GM19023 (cell line): Measurements from ENCODE around the gene PEX11A.

ENCODE experiments used
- ATAC-seq: cut with Tn5 transposase; IDR thresholded peaks from one replicate; pipeline ENCODE4 v1.9.1; 2021; ENCODE audit warnings: mild to moderate bottlenecking, moderate library complexity; ENCODE audit not compliant: unreplicated experiment

PEX11A gene

DNA sequence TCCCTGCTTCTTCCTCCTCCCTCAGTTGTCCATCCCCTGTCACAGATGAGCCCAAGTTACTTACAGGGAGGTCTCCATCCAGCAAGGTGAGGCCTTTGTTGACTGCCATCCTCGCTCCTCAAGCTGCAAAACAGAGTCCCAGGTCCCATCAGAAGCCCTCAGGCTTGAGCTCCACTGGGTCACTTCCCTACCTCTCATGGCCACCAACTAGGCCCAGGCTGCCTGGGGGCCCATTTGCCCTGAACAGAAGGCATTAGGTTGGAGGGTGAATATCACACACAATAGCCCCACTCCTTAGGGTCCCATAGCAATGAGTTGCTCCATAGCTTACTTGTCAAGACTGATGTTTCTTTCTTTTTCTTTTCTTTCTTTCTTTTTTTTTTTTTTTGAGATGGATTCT is 13.2 kb downstream of the PEX11A start:
- no peak for ATAC-seq

DNA sequence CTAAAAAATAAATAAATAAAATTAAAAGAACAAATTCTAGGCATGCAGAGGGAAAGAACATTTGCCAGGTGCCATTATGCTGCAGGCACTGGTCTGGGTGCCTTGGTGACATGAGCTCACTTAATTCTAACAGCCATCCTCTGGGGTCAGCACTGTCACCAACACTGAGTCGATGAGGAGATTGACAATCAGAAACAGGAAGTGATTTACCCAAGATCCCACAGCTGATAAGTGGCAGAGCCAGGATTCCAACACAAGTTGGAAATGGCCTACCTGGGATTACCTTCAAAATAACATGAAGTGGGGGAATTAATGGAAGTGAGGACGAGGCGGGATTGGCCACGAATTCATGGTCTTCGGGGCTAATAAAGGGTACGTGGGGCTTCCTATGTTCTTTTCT is 14.9 kb downstream of the PEX11A start:
- ATAC-seq, result no peak

DNA sequence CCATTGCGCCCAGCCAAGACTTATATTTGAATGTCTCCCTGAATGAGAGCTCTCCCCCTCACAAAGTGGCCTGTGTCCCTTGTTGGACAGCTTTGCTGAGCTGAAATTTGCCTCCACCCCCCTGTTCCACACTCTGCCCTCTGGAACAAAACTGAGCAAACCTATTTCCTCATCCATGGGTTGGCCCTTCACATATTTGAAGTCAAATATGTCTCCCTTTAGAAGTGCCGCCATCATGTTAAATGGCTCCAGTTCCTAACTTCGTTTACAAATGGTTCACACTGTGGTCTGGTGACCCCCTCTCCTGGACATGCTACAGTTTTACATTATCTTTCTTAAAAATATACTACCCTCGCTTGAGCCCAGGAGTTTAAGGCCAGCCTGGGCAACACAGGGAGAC is 16.0 kb downstream of the PEX11A start:
- ATAC-seq, result no peak

DNA sequence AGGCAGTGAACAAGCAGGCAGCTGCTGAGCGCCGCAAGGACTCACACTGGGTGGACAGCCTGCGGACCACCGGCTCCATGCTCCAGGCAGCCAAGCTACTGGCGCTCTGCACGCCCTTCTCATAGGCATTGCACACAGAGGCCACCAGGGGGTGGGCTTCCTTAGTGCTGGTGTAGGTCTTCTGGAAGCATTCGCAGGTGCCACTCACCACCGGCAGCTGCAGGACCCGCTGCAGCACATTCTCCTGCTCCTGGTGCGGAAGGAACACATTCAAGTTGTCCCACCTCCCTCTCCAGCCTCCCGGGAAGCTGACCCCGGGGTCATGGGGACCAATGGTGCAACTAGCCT is 17.4 kb downstream of the PEX11A start:
- no peak for ATAC-seq

DNA sequence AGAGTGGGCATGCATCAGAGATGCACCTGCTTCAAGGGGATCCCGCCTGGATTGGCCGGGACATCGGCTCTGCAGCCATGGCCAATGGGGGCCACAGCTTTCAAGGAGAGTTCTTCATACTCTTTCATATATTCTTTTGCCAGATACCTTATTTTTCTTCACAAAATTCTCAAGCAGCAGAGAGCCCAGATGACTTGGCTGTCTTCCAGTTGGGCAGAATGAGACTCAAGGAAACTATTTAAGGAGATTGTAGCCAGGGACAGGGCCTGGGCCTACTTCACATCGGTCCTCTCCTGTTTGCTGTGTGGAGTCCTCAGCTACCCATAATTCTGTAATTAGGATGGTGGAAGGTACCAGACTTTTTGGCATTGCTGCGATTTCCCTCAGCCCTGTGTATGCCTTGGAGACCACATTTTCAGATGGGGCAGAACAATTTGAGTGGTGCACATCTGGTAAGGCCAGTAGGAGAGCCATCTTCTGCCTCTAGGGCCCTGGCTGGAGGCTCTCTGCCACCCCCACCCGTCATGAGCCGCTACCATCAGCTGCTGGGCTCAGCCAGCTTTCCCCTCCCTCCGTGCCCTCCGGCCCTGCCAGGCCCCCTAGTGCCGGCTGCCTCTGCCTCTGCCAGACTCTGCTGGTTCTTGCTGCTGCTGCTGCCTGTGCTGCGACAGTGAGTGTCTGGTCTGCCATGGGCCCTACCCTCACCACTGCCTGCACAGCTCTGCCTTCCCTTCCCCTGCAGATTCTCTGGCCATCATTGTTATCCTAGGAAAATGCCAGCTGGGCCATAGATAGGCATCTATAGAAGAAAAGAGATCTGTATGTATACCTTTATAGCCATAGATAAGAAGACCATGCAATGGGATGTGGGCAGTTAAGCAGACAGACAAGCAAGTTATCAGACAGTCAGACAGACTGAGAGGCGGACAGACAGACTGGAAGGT is 18.1 kb downstream of the PEX11A start:
- no peak for ATAC-seq

DNA sequence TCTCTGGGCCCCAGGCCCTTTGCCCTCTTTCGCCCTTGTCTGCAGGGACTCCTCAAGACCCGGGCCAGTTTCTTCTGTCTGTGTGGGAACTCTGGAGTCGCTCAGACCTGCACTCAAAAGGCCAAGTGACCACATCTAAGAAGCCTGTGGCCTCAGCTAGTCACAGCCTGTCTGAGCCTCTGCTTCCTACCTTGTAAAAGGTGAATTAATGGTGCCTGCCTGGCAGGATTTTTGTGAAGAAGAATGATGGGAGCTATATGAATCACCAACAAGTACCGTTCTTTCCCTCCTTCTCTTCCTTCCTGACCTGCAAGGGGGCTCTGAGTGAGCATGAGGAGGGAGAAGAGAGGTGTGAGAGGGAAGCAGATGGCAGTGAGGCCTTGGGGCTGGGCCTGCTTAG is 18.9 kb downstream of the PEX11A start:
- ATAC-seq, result no peak

DNA sequence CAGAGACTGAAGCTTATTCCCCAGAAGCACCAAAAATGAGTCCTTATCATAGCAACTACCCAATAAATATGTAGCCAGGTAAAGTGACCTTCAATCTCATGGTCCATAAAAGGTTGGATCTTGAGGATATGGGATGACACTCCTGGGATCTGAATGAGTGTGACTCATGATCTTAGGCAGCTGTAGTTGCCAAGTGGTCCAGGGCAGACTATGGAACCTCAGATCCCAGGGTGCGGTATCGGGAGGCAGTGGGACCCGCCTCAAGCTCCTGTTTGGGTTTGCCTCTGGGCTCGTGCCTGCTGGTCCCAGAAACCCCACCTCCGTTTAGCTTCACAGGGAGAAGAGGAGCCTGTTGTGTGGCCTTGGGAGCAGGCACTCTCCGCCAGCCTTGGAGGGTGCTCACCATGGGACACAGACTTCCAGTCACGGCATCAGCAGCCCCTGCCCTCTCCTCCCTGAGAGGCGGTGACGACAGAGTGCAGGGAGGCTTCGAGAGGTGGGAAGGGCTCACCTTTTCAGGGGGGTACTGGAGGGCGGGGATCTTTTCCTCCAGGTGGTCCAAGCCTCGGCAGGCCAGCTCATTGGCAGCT is 19.5 kb downstream of the PEX11A start:
- no peak for ATAC-seq

DNA sequence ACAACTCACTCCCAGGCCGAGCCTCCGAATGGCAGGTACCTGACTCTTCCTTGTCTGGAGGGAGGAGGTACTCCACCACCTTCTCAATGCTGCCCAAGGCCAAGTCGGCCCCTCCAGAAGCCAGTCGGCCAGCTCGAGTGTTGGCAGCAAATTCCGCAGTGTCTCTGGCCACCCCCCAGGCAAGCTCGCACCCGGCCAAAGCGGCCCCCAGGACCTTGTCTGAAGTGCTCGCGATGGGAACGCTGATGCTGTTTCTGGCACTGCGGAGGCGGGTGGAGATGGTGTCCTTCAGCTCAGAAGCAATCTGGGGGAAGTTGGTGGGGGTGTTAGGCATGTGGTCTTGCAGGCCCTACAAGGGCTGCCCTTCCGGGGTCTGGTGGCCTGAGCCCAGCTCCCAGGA is 20.6 kb downstream of the PEX11A start:
- no peak for ATAC-seq

DNA sequence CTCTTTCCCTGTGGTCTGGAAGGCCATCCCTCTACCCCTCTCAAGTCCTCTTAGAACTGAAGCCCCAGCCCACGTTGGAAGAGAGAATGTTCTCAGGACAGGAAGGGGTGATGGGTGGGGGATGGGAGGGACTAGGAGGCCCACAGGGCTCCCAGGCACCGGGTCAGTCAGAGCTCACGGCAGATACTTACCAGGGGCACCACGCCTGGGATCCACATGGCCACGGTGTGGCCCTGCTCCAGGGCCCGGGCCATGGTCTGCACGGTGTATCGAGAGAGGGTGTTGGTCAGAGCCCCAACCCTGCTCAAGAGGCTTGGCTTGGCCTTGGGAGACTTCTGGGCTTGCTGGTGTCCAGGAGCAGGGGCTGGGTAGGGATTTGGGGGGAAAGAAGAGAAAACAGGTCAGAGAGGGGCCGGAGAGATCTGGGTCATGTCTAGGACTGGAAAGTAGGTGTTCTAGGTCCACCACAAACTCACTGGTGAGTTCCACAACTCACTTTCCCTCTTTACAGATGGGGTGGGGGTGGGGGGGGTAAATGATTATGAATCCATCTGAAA is 21.2 kb downstream of the PEX11A start:
- ATAC-seq, result no peak

DNA sequence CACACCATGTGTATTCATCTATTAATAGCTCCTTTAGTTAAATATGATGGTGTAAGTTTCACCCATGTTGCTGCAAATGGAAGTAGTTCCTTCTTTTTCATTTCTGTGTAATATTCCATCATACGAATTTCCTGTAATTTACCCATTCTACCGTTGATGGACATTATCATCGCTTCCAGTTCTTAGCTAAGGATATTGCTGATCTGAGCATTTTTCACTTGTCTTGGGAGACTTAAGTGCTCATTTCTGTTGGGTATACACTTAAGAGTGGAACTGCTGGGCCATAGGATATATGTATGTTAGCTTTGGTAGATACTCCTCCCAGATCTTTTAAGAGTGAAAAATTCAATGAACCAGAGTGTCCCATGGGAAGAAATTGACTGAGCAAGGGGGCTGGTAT is 22.4 kb downstream of the PEX11A start:
- ATAC-seq, result no peak

DNA sequence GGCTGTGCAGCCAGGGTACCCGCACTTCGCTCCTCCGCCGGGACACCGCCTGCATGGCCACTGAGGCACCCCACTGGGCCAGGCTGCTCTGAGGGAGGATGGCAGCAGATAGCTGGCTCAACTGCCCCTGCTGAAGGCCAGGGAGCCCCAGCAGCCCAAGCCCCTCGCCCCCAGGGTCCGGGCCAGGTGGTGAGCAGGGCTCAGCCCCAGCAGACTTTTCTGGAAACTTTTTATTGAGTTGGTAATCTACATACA is 22.9 kb downstream of the PEX11A start:
- no peak for ATAC-seq

DNA sequence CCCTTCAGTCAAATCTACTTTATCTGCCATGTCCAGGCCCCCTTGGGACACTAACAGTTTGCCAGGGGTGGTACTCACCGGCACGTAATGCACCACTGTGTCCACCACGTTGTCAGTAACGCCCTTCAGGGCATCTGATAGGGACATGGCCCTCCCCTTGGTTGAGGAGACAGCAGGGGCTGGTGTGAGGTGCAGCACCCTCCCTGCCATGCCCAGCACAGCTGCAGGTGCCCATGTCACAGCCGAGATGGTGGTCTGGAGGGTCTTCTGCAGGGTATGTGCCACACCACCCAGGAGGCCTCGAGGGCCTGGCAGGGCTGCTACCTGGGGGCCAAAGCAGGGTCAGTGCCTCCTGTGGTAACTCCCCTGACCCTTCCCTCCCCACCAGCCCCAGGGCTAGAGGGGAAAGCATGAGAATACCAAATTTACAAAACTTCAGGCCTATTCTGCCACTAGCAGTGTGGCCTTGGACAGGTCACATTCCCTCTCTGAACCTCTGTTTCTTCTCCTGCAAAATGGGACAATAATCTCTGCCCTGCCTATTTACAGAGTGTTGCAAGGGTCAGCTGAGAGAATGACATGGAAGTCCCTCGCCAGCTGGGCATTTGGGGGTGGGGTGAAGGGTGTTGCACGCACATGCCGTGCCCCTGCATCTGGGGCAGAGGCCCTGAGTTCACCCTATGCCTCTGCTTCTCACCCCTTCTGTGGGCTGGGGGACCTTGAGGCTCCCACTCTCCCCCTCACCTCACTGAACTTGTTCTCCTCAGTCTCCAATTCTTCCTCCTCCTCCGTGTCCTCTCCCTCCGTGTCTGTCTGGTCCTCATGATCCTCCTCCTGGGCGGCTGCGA is 23.5 kb downstream of the PEX11A start:
- ATAC-seq, result no peak

DNA sequence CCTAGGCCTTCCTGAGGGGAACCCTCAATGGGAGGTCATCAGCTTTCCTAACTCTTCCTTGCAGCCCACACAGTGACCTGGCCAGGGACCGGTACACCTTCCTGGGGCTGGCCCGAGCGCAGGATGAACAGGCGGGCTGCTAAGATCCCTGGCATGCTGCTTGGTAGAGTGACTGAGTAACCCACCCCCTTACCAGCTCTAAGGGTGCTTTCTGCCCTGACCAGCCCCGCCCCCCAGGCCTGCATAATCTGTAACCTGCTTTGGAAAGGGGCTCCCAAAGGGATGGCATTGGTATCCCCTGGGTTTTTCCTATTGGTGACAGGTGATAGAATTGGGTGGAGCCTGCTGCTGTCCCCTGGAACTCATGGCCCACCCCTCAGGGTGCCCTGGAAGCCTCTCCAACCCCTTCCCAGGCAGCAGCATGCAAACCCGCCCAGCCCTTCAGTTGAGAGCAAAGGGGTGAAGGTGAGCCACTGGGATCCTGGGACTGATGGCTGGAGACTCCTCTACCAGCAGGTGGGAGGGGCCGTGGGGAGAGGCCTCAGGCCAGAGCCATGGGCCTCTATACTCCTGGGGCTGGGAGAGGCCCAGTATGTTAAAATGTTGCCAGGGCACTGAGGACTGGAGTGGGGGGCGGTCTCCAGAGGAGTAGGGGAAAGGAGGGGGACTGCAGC is 24.2 kb downstream of the PEX11A start:
- ATAC-seq, result no peak

DNA sequence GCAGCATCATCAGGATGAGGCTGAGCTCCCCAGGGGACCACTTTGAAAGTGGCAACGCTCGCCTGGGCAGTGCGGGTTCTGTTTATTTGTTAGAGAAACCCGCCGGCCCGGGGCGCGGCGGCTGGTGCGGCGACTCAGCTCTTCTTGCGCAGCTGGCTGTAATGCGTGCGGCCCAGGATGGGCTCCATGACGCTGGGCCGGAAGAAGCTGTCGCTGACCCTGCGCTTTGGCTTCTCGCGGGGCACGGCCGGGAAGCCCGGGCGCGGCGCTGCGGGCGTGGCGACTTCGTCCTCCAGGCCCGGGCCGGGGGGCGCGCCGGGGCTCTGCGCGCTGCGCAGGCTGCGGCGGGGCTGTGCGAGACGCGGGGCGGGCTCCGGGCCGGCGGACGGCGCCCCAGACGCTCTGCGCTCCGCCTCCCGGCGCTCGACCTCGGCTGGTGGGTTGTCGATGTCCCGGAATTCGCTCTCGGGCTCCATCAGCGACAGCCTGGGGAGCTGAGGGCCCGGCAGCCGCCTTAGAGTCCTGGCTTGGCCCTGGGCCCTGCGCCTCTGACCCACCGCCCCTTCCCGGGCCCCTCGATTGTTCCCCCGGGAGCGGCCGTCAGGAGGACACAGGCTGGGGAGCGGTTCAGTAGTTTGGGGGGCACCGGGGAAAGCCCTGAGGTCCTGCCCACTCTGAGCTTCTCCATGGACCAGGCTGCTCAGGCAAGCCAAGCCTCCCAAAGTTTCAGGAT is 24.9 kb downstream of the PEX11A start:
- ATAC-seq, result no peak

DNA sequence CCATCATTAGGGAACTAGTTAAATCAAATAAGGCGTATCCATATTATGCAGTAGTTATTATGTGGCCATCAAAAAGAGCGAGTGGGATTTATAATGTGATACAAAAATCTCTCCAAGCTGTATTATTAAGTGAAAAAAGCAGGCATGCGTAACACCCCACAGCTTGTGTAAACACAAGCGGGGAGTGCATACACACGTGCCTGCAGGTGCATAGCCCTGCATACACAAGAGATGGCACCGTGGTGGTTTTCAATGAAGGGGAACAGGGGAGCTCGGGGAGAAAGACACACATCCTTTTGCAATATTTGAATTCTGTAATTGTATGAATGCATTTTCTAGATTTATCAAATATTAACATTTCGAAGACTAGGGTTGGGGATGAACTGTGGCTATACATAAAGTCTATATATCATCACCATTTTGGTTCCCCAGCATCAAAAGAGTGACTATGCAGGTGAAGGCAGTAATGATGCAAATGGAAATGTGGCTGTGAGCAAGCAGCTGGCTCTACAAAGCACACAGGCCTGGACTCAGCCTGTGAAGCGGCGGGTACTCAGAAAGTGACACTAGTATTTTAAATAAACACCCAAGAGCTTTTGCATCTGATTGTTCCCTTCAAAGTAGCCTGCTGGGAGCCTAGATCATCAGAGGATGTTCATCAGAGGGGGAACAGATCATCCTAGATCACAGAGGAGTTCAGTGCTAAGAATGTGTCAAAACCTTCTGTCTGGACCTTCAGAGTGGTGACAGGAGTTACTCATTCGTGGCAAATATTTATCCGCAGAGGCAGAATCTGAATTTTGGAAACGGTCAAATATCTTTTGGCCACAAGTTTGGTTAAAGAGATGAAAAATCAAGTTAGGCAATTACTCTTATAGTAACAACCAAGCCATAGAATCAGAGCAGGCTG is 25.9 kb downstream of the PEX11A start:
- ATAC-seq, result no peak

DNA sequence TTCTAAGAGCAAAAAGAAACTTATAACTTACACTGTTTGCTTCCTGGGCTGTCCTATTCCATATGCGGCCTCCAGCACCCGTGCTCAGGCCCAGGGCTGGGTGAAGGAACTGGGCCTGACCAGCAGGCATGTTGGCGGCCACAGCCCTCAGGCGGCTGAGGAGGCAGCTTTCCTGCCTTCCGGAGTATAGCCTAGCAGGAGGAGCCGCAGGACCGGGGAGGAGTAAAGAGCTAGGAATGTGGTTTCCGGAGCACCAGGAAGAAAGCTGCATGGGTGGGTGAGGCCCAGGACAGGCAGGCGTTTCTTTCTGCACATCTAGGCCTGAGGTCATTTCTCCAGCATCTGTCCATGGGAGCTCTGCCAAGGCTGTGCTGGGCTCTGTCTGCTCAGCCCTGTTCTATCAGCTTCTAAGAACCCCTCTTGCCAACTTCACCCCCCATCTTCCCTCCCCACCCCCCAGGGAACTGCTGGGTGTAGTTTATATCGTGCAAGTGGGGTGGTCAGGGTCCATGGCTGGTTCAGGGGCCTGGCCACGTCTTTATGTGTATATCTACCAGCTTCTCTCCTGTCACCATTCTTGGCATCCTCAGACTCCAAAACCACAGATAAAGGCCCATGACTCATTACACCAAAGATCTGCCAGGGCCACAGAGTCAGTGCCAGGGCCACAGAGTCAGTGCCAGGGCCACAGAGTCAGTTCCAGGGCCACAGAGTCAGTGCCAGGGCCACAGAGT is 27.5 kb downstream of the PEX11A start:
- no peak for ATAC-seq

DNA sequence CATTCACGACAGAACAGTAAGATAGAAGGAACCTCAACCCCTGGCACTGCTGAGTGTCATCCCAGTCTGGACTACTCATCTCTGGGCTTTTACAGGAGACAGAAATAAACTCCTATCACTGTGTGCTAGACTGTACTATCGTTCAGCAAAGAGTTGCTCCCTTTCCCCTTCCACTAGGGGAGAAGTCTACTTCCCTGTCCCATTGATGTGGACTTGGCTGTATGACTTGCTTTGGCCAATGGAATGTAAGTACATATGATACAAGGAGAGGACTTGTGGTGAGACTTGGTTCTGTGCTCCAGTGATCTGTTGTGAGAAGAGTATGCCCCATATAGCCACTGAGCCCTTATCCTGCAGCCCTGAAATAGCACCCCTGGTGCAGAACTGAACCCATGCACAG is 30.0 kb downstream of the PEX11A start:
- no peak for ATAC-seq

DNA sequence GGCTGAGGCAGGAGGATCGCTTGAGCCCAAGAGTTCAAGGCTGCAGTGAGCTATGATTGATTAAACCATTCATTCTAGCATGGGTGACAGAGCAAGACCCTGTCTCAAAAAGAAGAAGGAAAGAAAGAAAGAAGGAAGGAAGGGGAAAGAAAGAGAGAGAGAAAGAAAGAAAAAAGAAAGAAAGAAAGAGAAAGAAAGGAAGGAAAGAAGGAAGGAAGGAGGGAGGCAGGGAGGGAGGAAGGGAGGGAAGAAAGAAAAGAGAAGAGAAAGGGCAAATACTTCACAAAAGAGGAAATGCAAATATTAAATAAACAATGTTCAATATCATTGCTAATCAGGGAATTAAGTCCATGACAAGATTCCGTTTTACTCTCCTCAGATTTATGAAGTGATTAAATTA is 31.3 kb downstream of the PEX11A start:
- no peak for ATAC-seq

DNA sequence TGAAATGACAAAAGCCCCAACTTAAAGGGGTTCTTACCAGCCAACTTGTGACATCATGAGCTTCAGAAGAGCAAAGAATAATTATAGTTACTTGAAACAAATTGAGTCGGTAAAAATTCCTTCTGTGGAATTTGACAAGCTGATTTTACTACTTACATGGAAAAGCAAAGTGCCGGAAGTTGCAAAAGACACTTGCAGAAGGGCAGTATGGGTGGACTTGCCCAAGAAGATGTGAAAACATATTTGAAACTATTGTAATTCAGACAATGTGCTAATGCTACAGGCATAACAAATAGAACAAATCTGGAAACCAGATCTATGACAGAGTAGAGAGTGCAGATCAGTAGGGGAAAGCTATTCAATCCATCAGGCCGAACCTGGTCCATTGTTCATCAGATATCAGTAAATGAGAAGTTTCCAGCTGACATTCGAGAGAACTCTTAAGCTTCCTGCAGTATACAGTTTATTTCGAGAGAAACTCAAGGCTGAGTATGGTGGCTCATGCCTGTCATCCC is 32.8 kb downstream of the PEX11A start:
- no peak for ATAC-seq
